PC-9 (cell line): Measurements from ENCODE around the gene KIF26B. TPM values are rescaled to one million over a fixed set of nuclear protein-coding genes. Genes with fewer than 3 reads are reported as not detected.

Experiments
- BruUV-seq: library from RNA; stranded (reverse); fragments of 400-500 nt; replicated peaks from 2 replicates; lab custom pipeline; 2021; lab: Mats Ljungman, UMichigan
- CTCF ChIA-PET: fragments of 300-600 bp; sonication (Branson Sonifier 250); formaldehyde crosslinking; loops from one replicate; lab custom pipeline; 2022; ENCODE audit warnings: antibody characterized with exemption; lab: Charles Lee
- POLR2A ChIA-PET: fragments of 300-600 bp; sonication (Branson Sonifier 250); formaldehyde crosslinking; loops from one replicate; lab custom pipeline; 2022; ENCODE audit warnings: antibody characterized with exemption; ENCODE audit not compliant: unreplicated experiment; lab: Charles Lee
- DNase-seq, 2 experiments: peaks; one replicate each; pipeline versions ENCODE4 v3.0.0 to v3.0.0-alpha.2; 2015 to 2022; ENCODE audit warnings: mixed read lengths in 1 of 2
- H2AFZ ChIP-seq: fragments of 200-600 bp; sonication (generic); 2 replicates; pipeline ENCODE4 v1.8.1; 2017; ENCODE audit warnings: antibody characterized with exemption
- H3F3A ChIP-seq: fragments of 200-600 bp; sonication (generic); 2 replicates; pipeline ENCODE4 v1.8.1; 2017; ENCODE audit warnings: antibody characterized with exemption, mild to moderate bottlenecking, low read depth; ENCODE audit not compliant: insufficient read depth
- H3K27ac ChIP-seq: fragments of 200-600 bp; sonication (generic); 2 replicates; pipeline ENCODE4 v1.6.1; 2016; ENCODE audit warnings: mixed run types
- H3K27me3 ChIP-seq: fragments of 200-600 bp; sonication (generic); 2 replicates; pipeline ENCODE4 v1.6.1; 2016; ENCODE audit warnings: low read depth, mixed run types; ENCODE audit not compliant: insufficient read depth
- H3K36me3 ChIP-seq: fragments of 200-600 bp; sonication (generic); 2 replicates; pipeline ENCODE4 v1.6.1; 2016; ENCODE audit warnings: low read depth, mixed run types
- H3K4me1 ChIP-seq: fragments of 200-600 bp; sonication (generic); replicated peaks from 2 replicates; pipeline ENCODE4 v1.6.1; 2016; ENCODE audit warnings: mixed run types; ENCODE audit not compliant: insufficient read depth
- H3K4me2 ChIP-seq: fragments of 200-600 bp; sonication (generic); 2 replicates; pipeline ENCODE4 v1.6.1; 2017; ENCODE audit warnings: mixed run types
- H3K4me3 ChIP-seq: fragments of 200-600 bp; sonication (generic); 2 replicates; pipeline ENCODE4 v1.6.1; 2016; ENCODE audit warnings: mixed run types
- H3K79me2 ChIP-seq: fragments of 200-600 bp; sonication (generic); 2 replicates; pipeline ENCODE4 v1.6.1; 2017; ENCODE audit warnings: low read depth, mixed run types
- H3K9me2 ChIP-seq: fragments of 200-600 bp; sonication (generic); 2 replicates; pipeline ENCODE4 v1.8.1; 2017; ENCODE audit warnings: mild to moderate bottlenecking; ENCODE audit not compliant: insufficient read depth
- H3K9me3 ChIP-seq: fragments of 200-600 bp; sonication (generic); 2 replicates; pipeline ENCODE4 v1.8.1; 2016; ENCODE audit warnings: low read depth; ENCODE audit not compliant: insufficient read depth
- H4K20me1 ChIP-seq: fragments of 200-600 bp; sonication (generic); 2 replicates; pipeline ENCODE4 v1.8.1; 2017; ENCODE audit not compliant: insufficient read depth
- CTCF ChIP-seq: fragments of 200-600 bp; sonication (generic); conservative IDR thresholded peaks from 2 replicates; pipeline ENCODE4 v1.6.1; 2017; ENCODE audit warnings: mixed run types, antibody characterized with exemption, mild to moderate bottlenecking, moderate library complexity
- EZH2 ChIP-seq: fragments of 200-600 bp; sonication (generic); IDR thresholded peaks from 2 replicates; pipeline ENCODE4 v1.8.0; 2017; ENCODE audit warnings: antibody characterized with exemption, low read depth
- intact Hi-C: fragments of 100-400 bp; cut with micrococcal nuclease; formaldehyde crosslinking; loops from one replicate; pipeline ENCODE4 v1.10.0; 2022; ENCODE audit not compliant: unreplicated experiment
- total RNA-seq: library from RNA; stranded (reverse); gene quantifications from 2 replicates; pipeline ENCODE4 v1.2.3, GENCODE V29; 2021

The KIF26B gene
- total RNA-seq, 1 experiment from 2014 or later, result 0.11 TPM

DNA sequence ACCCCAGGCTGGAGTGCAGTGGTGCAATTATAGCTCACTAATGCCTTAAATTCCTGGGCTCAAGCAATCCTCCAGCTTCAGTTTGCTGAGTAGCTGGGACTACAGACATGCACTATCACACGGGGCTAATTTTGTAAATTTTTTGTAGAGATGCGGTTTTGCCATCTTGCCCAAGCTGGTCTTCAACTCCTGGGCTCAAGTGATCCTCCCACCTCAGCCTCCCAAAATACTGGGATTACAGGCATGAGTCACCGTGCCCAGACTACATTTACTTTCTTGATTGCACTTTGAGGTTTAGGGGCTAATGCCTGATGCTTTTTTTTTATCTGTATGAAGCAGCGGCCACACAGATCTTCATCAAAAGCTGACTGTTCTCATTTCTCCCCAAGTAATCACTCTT lies 124.6 kb downstream of the KIF26B start:
- DNase-seq, result no peak
- H3K36me3 ChIP-seq, result no peaks in the 10 kb centered on the region
- H3K4me3 ChIP-seq, result no peak overlapping the region
- ChIA-PET POLR2A (no interaction called here), CTCF (no interaction called here)
- no peaks in the 10 kb centered on the region for H3F3A ChIP-seq
- no peaks in the 10 kb centered on the region for H3K9me3 ChIP-seq
- H3K4me2 ChIP-seq, result no peak overlapping the region
- H3K79me2 ChIP-seq, result no peaks in the 10 kb centered on the region
- H4K20me1 ChIP-seq, result no peaks in the 10 kb centered on the region; the same call in 1 of the 2 replicates
- H2AFZ ChIP-seq, result no peak overlapping the region
- no peak overlapping the region for H3K27ac ChIP-seq
- no TSS peak for BruUV-seq
- intact Hi-C loops, result no loop called here
- TF ChIP-seq CTCF (no peak), EZH2 (no peak)
- peaks cover 25% of the 10 kb centered on the region for H3K27me3 ChIP-seq
- H3K4me1 ChIP-seq, result no peaks in the 10 kb centered on the region
- no peaks in the 10 kb centered on the region for H3K9me2 ChIP-seq

DNA sequence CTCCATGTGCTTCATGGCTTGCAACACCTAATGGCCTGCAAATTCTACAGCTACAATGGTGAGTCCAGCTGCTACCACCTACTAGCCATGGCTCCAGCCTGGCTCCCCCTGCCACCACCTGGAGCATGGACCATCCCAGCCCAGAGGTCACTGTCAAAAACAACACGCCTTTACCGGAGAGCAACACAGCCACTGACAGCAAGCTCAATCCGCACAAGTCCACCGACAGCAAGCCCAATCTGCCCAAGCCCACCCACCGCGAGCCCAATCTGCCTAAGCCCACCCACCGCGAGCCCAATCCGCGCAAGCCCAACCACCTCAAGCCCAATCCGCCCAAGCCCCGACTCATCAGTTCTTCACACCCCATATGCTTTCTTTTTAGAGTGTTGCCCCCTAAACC lies 128.2 kb downstream of the KIF26B start:
- no peak overlapping the region for H2AFZ ChIP-seq
- intact Hi-C loops, result no loop called here

DNA sequence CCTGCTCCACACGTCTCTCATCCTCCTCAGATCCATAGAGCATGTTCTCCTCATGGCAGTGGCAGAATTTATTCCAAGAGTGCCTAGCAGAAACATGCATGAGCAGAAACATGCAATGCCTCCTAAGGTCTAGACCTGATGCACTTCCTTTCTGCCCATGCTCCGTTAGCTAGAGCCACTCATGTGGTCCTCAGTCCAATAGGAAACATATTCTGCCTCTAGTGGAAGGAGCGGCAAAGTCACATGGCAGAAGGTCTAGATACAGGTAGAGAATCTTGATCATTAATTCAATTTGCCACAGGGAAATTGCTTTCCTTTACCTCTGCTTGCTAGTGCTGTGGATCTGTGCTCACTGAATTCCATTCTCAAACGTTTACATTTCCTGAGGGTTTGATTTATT lies 130.4 kb downstream of the KIF26B start:
- CTCF ChIA-PET, result no interaction called here

More for the DNA sequence above, 128.2 kb downstream of the KIF26B start:
- Histone ChIP-seq H3K4me3 (no peak overlapping the region), H3K27ac (no peak overlapping the region), H4K20me1 (no peaks in the 10 kb centered on the region), H3K4me1 (no peaks in the 10 kb centered on the region), H3F3A (no peaks in the 10 kb centered on the region), H3K4me2 (no peak overlapping the region), H3K9me3 (no peaks in the 10 kb centered on the region), H3K27me3 (peaks cover 37% of the 10 kb centered on the region), H3K36me3 (no peaks in the 10 kb centered on the region), H3K79me2 (no peaks in the 10 kb centered on the region), H3K9me2 (no peaks in the 10 kb centered on the region)
- TF ChIP-seq CTCF (no peak), EZH2 (no peak)
- BruUV-seq, result no TSS peak
- POLR2A ChIA-PET, result no interaction called here
- CTCF ChIA-PET, result no interaction called here
- DNase-seq, result no peak

More for the DNA sequence above, 130.4 kb downstream of the KIF26B start:
- Histone ChIP-seq H3K36me3 (no peaks in the 10 kb centered on the region), H3K27me3 (peaks cover 48% of the 10 kb centered on the region), H4K20me1 (no peaks in the 10 kb centered on the region), H3K79me2 (no peaks in the 10 kb centered on the region), H3K27ac (no peak overlapping the region), H3K4me1 (no peaks in the 10 kb centered on the region), H3K9me2 (no peaks in the 10 kb centered on the region), H3K4me3 (no peak overlapping the region), H3K4me2 (no peak overlapping the region), H2AFZ (no peak overlapping the region), H3F3A (no peaks in the 10 kb centered on the region), H3K9me3 (no peaks in the 10 kb centered on the region)
- no TSS peak for BruUV-seq
- TF ChIP-seq CTCF, result no peak
- no peak for TF ChIP-seq EZH2
- intact Hi-C loops, result no loop called here
- POLR2A ChIA-PET, result interaction anchor here (0.6 kb wide), 1 partner anchor 1984 kb away, joined by 4 read pairs; no protein-coding TSS in a partner anchor
- DNase-seq, result no peak
